IMR-90 (cell line): ENCODE measurements around the gene RHO. TPM values are rescaled to one million over a fixed set of nuclear protein-coding genes. Genes with fewer than 3 reads are reported as not detected.

ENCODE experiments used
- ATAC-seq: fragments of 200-7000 bp; cut with Tn5 transposase; 2 replicates; pipeline ENCODE4 v1.9.1; 2020; ENCODE audit warnings: low read depth, mild to moderate bottlenecking, moderate library complexity
- BruUV-seq: library from RNA; stranded (reverse); fragments of 400-500 nt; replicated peaks from 2 replicates; lab custom pipeline; 2021; lab: Mats Ljungman, UMichigan
- CTCF ChIA-PET: fragments of 300-600 bp; formaldehyde crosslinking; extraction: SDS; loops from one replicate; lab custom pipeline; 2021; ENCODE audit warnings: antibody characterized with exemption; lab: Yijun Ruan, JAX
- POLR2A ChIA-PET: fragments of 300-600 bp; sonication (Branson Sonifier 250); formaldehyde crosslinking; loops from one replicate; lab custom pipeline; 2022; ENCODE audit warnings: antibody characterized with exemption; ENCODE audit not compliant: unreplicated experiment; lab: Charles Lee
- DNase-seq: peaks from one replicate; pipeline ENCODE4 v3.0.0; 2013
- H2AFZ ChIP-seq: replicated peaks from 2 replicates; pipeline ENCODE3; 2013; ENCODE audit warnings: low read length, mild to moderate bottlenecking; ENCODE audit not compliant: poor library complexity
- H2AK5ac ChIP-seq: 2 replicates; pipeline ENCODE4 v1.6.1; 2013; ENCODE audit warnings: low read depth, low read length, inconsistent platforms
- H2AK9ac ChIP-seq: replicated peaks from 2 replicates; pipeline ENCODE3; 2013; ENCODE audit warnings: mild to moderate bottlenecking, low read depth, low read length, moderate library complexity; ENCODE audit not compliant: poor library complexity
- H2BK120ac ChIP-seq: 2 replicates; pipeline ENCODE4 v1.6.1; 2013; ENCODE audit warnings: low read depth, low read length, inconsistent platforms
- H2BK15ac ChIP-seq: 3 replicates; pipeline ENCODE4 v1.6.1; 2013; ENCODE audit warnings: low read depth, low read length, inconsistent platforms
- H2BK20ac ChIP-seq: 2 replicates; pipeline ENCODE4 v1.6.1; 2013; ENCODE audit warnings: low read depth, mild to moderate bottlenecking, inconsistent platforms, low read length, moderate library complexity
- H2BK5ac ChIP-seq: 2 replicates; pipeline ENCODE4 v1.6.1; 2013; ENCODE audit warnings: mild to moderate bottlenecking, low read depth, low read length, inconsistent platforms; ENCODE audit not compliant: poor library complexity, severe bottlenecking
- H3K14ac ChIP-seq: replicated peaks from 2 replicates; pipeline ENCODE4 v1.6.1; 2013; ENCODE audit warnings: low read depth, low read length, inconsistent platforms
- H3K18ac ChIP-seq: 2 replicates; pipeline ENCODE4 v1.6.1; 2013; ENCODE audit warnings: low read depth, low read length, control low read depth
- H3K23ac ChIP-seq: 2 replicates; pipeline ENCODE4 v1.6.1; 2013; ENCODE audit warnings: low read depth, low read length, inconsistent platforms
- H3K27ac ChIP-seq: 2 replicates; pipeline ENCODE4 v1.5.1; 2013; ENCODE audit warnings: mild to moderate bottlenecking, control low read depth, low read length; ENCODE audit not compliant: insufficient read depth
- H3K27me3 ChIP-seq: 2 replicates; pipeline ENCODE4 v1.6.1; 2013; ENCODE audit warnings: low read length; ENCODE audit not compliant: control insufficient read depth, insufficient read depth
- H3K36me3 ChIP-seq: 2 replicates; pipeline ENCODE4 v1.6.1; 2013; ENCODE audit warnings: low read length, mixed read lengths; ENCODE audit not compliant: control insufficient read depth, insufficient read depth
- H3K4ac ChIP-seq: 2 replicates; pipeline ENCODE4 v1.6.1; 2013; ENCODE audit warnings: low read depth, low read length, inconsistent platforms
- H3K4me1 ChIP-seq: 2 replicates; pipeline ENCODE4 v1.6.1; 2013; ENCODE audit warnings: low read length, mixed read lengths; ENCODE audit not compliant: control insufficient read depth, insufficient read depth
- H3K4me2 ChIP-seq: 2 replicates; pipeline ENCODE4 v1.6.1; 2013; ENCODE audit warnings: low read depth, mild to moderate bottlenecking, control low read depth, low read length, moderate library complexity
- H3K4me3 ChIP-seq: 2 replicates; pipeline ENCODE4 v1.5.1; 2013; ENCODE audit warnings: low read depth, mild to moderate bottlenecking, control low read depth, low read length, moderate library complexity; ENCODE audit not compliant: insufficient read depth
- H3K56ac ChIP-seq: 2 replicates; pipeline ENCODE4 v1.6.1; 2013; ENCODE audit warnings: low read length, inconsistent platforms; ENCODE audit not compliant: insufficient read depth; ENCODE audit errors: extremely low read depth
- H3K79me1 ChIP-seq, 2 experiments: 2 replicates each; pipeline ENCODE4 v1.6.1; 2013; ENCODE audit warnings: low read length in 2 of 2, inconsistent platforms in 1 of 2, low read depth in 1 of 2
- H3K9ac ChIP-seq: 2 replicates; pipeline ENCODE4 v1.6.1; 2013; ENCODE audit warnings: low read depth, low read length, control low read depth
- H3K9me1 ChIP-seq: 2 replicates; pipeline ENCODE4 v1.6.1; 2013; ENCODE audit warnings: low read length, inconsistent platforms; ENCODE audit not compliant: insufficient read depth
- H3K9me3 ChIP-seq: 2 replicates; pipeline ENCODE4 v1.6.1; 2013; ENCODE audit warnings: low read length; ENCODE audit not compliant: control insufficient read depth, insufficient read depth
- H4K20me1 ChIP-seq: 2 replicates; pipeline ENCODE4 v1.6.1; 2013; ENCODE audit warnings: low read length, inconsistent platforms; ENCODE audit not compliant: insufficient read depth
- H4K5ac ChIP-seq: 2 replicates; pipeline ENCODE4 v1.6.1; 2013; ENCODE audit warnings: mild to moderate bottlenecking, low read depth, low read length, control low read depth
- H4K8ac ChIP-seq, 2 experiments: 2 replicates each; pipeline ENCODE4 v1.6.1; 2013; ENCODE audit warnings: low read depth in 2 of 2, low read length in 2 of 2, control low read depth in 1 of 2, inconsistent platforms in 1 of 2
- H4K91ac ChIP-seq: 2 replicates; pipeline ENCODE4 v1.6.1; 2013; ENCODE audit warnings: low read depth, low read length, inconsistent platforms; ENCODE audit not compliant: insufficient read depth
- BHLHE40 ChIP-seq: fragments of 150-350 bp; IDR thresholded peaks from 2 replicates; pipeline ENCODE4 v1.6.1; 2016; ENCODE audit warnings: mild to moderate bottlenecking, low read depth, low read length
- CEBPB ChIP-seq: IDR thresholded peaks from 2 replicates; pipeline ENCODE4 v1.6.1; 2012; ENCODE audit warnings: low read depth, low read length, improper control_type of control experiment
- CHD1 ChIP-seq: IDR thresholded peaks from 2 replicates; pipeline ENCODE4 v1.6.1; 2012; ENCODE audit warnings: low read depth, low read length, improper control_type of control experiment
- CTCF ChIP-seq: conservative IDR thresholded peaks from 2 replicates; pipeline ENCODE4 v1.5.1; 2012; ENCODE audit warnings: mild to moderate bottlenecking, low read depth, low read length, improper control_type of control experiment
- ELK1 ChIP-seq: fragments of 150-350 bp; IDR thresholded peaks from 2 replicates; pipeline ENCODE4 v1.6.1; 2016; ENCODE audit warnings: low read depth, mild to moderate bottlenecking, low read length, moderate library complexity, borderline replicate concordance
- FOS ChIP-seq: fragments of 150-350 bp; IDR thresholded peaks from 2 replicates; pipeline ENCODE4 v1.6.1; 2016; ENCODE audit warnings: low read depth, low read length
- MAFK ChIP-seq: IDR thresholded peaks from 2 replicates; pipeline ENCODE4 v1.6.1; 2012; ENCODE audit warnings: low read depth, low read length, improper control_type of control experiment
- MAZ ChIP-seq: IDR thresholded peaks from 2 replicates; pipeline ENCODE4 v1.6.1; 2012; ENCODE audit warnings: low read depth, mild to moderate bottlenecking, low read length, improper control_type of control experiment, moderate library complexity, borderline replicate concordance
- MXI1 ChIP-seq: IDR thresholded peaks from 2 replicates; pipeline ENCODE4 v1.6.1; 2012; ENCODE audit warnings: low read depth, mild to moderate bottlenecking, low read length, moderate library complexity, borderline replicate concordance
- NFE2L2 ChIP-seq: fragments of 150-350 bp; IDR thresholded peaks from 2 replicates; pipeline ENCODE4 v1.6.1; 2016; ENCODE audit warnings: low read depth, mild to moderate bottlenecking, low read length
- POLR2A ChIP-seq: IDR thresholded peaks from 2 replicates; pipeline ENCODE4 v1.6.1; 2012; ENCODE audit warnings: mild to moderate bottlenecking, low read depth, low read length
- RAD21 ChIP-seq: IDR thresholded peaks from 2 replicates; pipeline ENCODE4 v1.6.1; 2012; ENCODE audit warnings: low read length, improper control_type of control experiment
- RCOR1 ChIP-seq: IDR thresholded peaks from 2 replicates; pipeline ENCODE4 v1.6.1; 2012; ENCODE audit warnings: mild to moderate bottlenecking, low read length, improper control_type of control experiment; ENCODE audit not compliant: insufficient replicate concordance
- RFX5 ChIP-seq: IDR thresholded peaks from 2 replicates; pipeline ENCODE4 v1.8.0; 2012; ENCODE audit warnings: low read depth, mild to moderate bottlenecking, low read length, moderate library complexity
- SMC3 ChIP-seq: fragments of 150-350 bp; IDR thresholded peaks from 2 replicates; pipeline ENCODE4 v1.6.1; 2016; ENCODE audit warnings: low read depth, mild to moderate bottlenecking, antibody characterized with exemption, low read length, moderate library complexity
- USF2 ChIP-seq: fragments of 150-350 bp; IDR thresholded peaks from 2 replicates; pipeline ENCODE4 v1.6.1; 2017; ENCODE audit warnings: mild to moderate bottlenecking, antibody characterized with exemption, low read length, low read depth
- WGBS, 2 experiments: methylation state at CpG; one replicate each; pipeline versions ENCODE4 v1.1.5 to v1.1.7; 2013; ENCODE audit warnings: missing lambda C conversion rate in 2 of 2; ENCODE audit not compliant: insufficient read length in 1 of 2; ENCODE audit errors: extremely low coverage in 2 of 2; 5-methylcytosine and 5-hydroxymethylcytosine counted together
- dilution Hi-C: fragments of 300-500 bp; cut with HindIII; formaldehyde crosslinking; loops from one replicate; pipeline ENCODE4 v1.14.3; 2018; ENCODE audit warnings: low sequenced_read_pairs; ENCODE audit not compliant: unreplicated experiment
- in situ Hi-C: fragments of 300-500 bp; cut with MboI; formaldehyde crosslinking; loops from 3 replicates; pipeline ENCODE4 v1.14.3; 2019; ENCODE audit warnings: low sequenced_read_pairs, inconsistent platforms, mixed read lengths
- intact Hi-C: fragments of 100-400 bp; cut with micrococcal nuclease; formaldehyde crosslinking; loops from 2 replicates; pipeline ENCODE4 v1.10.0; 2022
- polyA plus RNA-seq, 3 experiments: library from polyadenylated mRNA; depleted of rRNA; stranded (reverse); fragments of >200 nt; gene quantifications; 2 replicates each; pipeline ENCODE4 v1.2.3, GENCODE V29; 2012; ENCODE audit warnings: low replicate concordance in 1 of 3
- total RNA-seq: library from RNA; depleted of rRNA; stranded (reverse); fragments of >200 nt; gene quantifications from 2 replicates; pipeline ENCODE4 v1.2.3, GENCODE V29; 2012

Gene RHO
- total and polyA plus RNA-seq, 2 of the 4 experiments (the other 2 are of a cell fraction): not detected

- dilution Hi-C loops: no loop called here
- Histone ChIP-seq H3K36me3 (peaks cover 42% of the 10 kb centered on the region), H3K56ac (no peak overlapping the region), H2AK5ac (no peak overlapping the region), H2BK15ac (no peak overlapping the region), H3K9me3 (no peaks in the 10 kb centered on the region), H2AFZ (no peak overlapping the region), H4K20me1 (no peaks in the 10 kb centered on the region), H3K4ac (no peak overlapping the region), H3K27ac (no peak overlapping the region), H2BK20ac (no peak overlapping the region), H3K27me3 (no peaks in the 10 kb centered on the region), H4K8ac (no peak overlapping the region), H3K9me1 (no peaks in the 10 kb centered on the region), H4K91ac (no peak overlapping the region), H3K9ac (no peak overlapping the region), H3K23ac (no peak overlapping the region), H2BK5ac (no peak overlapping the region), H3K4me1 (peaks cover 4% of the 10 kb centered on the region; the same call in 1 of the 2 replicates), H4K5ac (no peak overlapping the region), H3K14ac (no peak overlapping the region), H2BK120ac (no peak overlapping the region), H3K79me1 (no peaks in the 10 kb centered on the region; a peak in 1 of 4 replicates), H3K4me2 (no peak overlapping the region), H3K4me3 (no peak overlapping the region), H2AK9ac (no peak overlapping the region), H3K18ac (no peak overlapping the region)
- POLR2A ChIA-PET: no interaction called here
- intact Hi-C loops: no loop called here
- 100% methylated on average over 8 of the region's 14 CpGs; no CpG with 5 or more reads in 1 of the 2 experiments for WGBS, 2 experiments
- no TSS peak for BruUV-seq
- in situ Hi-C loops: no loop called here
- TF ChIP-seq NFE2L2 (no peak), SMC3 (no peak), MAFK (no peak), USF2 (no peak), RFX5 (no peak), BHLHE40 (no peak), CHD1 (no peak), RCOR1 (no peak), RAD21 (no peak), FOS (no peak), ELK1 (no peak), POLR2A (no peak), CEBPB (no peak), CTCF (no peak), MXI1 (no peak), MAZ (no peak)
- CTCF ChIA-PET: no interaction called here
- ATAC-seq: no peak
- no peak for DNase-seq
Measured at GRCh38 chr3:129573493-129573892, 45.1 kb downstream of the RHO start.
